ENCODE measurements around the gene GNAZ.

DNA sequence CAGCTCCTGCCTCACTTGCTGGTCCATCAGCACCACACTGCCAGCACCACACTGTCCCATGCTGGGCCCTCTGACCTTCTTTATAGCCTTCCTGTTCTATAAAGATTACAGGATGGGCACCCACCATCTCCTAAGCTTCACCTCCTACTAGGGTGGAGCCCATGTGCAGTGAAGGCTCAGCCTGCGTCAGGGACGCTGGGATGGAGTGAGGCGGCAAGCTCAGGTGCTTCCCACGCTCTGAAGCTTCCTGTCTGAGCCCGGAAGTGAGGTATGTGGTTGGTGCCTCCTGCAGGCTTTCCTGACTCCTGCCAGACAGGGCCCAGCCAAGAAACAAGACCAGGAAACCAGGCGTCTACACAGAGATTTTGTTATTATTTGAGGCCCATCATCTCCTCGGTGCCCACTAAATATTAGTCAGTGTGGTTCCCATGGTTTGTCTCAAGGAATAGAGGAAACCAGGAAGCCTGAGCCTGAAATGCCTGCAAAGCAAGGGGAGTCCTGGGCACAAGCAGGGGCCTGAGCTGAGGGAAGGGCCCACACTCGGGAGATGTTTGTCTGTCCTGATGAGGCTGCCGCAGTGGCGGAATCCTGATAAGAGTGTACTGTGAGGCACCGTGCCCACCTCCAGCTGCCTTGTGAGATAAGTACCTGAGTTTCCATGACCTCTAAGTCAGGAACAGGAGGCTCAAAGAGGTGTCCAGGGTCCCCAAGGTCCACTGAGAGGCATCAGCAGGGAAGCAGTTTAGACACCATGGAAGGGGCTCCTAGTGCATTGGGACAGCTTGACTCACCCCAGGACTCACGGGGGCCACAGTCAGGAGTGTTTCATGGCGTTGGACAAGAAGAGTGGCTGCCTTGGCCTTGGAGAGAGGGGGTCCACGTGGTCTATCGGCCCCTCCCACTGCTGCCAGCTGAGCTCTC lies 49.4 kb downstream of the GNAZ start:
- TF ChIP-seq, protein P1, sequence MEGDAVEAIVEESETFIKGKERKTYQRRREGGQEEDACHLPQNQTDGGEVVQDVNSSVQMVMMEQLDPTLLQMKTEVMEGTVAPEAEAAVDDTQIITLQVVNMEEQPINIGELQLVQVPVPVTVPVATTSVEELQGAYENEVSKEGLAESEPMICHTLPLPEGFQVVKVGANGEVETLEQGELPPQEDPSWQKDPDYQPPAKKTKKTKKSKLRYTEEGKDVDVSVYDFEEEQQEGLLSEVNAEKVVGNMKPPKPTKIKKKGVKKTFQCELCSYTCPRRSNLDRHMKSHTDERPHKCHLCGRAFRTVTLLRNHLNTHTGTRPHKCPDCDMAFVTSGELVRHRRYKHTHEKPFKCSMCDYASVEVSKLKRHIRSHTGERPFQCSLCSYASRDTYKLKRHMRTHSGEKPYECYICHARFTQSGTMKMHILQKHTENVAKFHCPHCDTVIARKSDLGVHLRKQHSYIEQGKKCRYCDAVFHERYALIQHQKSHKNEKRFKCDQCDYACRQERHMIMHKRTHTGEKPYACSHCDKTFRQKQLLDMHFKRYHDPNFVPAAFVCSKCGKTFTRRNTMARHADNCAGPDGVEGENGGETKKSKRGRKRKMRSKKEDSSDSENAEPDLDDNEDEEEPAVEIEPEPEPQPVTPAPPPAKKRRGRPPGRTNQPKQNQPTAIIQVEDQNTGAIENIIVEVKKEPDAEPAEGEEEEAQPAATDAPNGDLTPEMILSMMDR (IDR thresholded peaks at IDR 0.05; ENCODE audit: control extremely low read depth in 1 of 3, insufficient read depth in 1 of 3, low read depth in 1 of 3, low read length in 3 of 3): peak in 1 of 3 experiments; percentile 5; a peak in 1 of 4 replicates
- no peak for TF ChIP-seq YY1 (IDR thresholded peaks at IDR 0.05; ENCODE audit: low read depth, low read length)
- no peak for TF ChIP-seq CEBPB (IDR thresholded peaks at IDR 0.05; ENCODE audit: low read depth, low read length)
- TF ChIP-seq, protein P2, sequence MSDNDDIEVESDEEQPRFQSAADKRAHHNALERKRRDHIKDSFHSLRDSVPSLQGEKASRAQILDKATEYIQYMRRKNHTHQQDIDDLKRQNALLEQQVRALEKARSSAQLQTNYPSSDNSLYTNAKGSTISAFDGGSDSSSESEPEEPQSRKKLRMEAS (IDR thresholded peaks at IDR 0.05): no peak
- no peak for TF ChIP-seq SIN3A (conservative IDR thresholded peaks at IDR 0.05 in 1 of 2, IDR thresholded peaks at IDR 0.05 in 1 of 2; ENCODE audit: low read depth in 1 of 2, low read length in 2 of 2)
- no peak for TF ChIP-seq HDAC6 (IDR thresholded peaks at IDR 0.05; ENCODE audit: low read depth, low read length)
- TF ChIP-seq TEAD4 (IDR thresholded peaks at IDR 0.05; ENCODE audit: low read depth, low read length): no peak
- TF ChIP-seq NANOG (IDR thresholded peaks at IDR 0.05; ENCODE audit: insufficient read depth, low read depth, low read length, poor library complexity, severe bottlenecking): no peak
- no peak for TF ChIP-seq POLR2A (IDR thresholded peaks at IDR 0.05; ENCODE audit: control extremely low read depth in 1 of 2, low read depth in 2 of 2, low read length in 2 of 2)
- no peak for TF ChIP-seq EP300 (IDR thresholded peaks at IDR 0.05; ENCODE audit: borderline replicate concordance in 1 of 2, low read depth in 2 of 2, low read length in 2 of 2)
- no peak for TF ChIP-seq BRCA1 (IDR thresholded peaks at IDR 0.05; ENCODE audit: low read depth, low read length)
- no peak for TF ChIP-seq POLR2AphosphoS5 (IDR thresholded peaks at IDR 0.05; ENCODE audit: low read depth, low read length)
- no peak for TF ChIP-seq ATF2 (IDR thresholded peaks at IDR 0.05; ENCODE audit: low read length)
